ENCODE results near the gene DNMT3L. TPM values are rescaled to one million over a fixed set of nuclear protein-coding genes. Genes with fewer than 3 reads are reported as not detected.
"Not testable (repeated sequence)": the region's sequence is repeated elsewhere in the genome, so short reads cannot be mapped to it uniquely, and the experiment has no call there.

DNMT3L gene
- total RNA-seq, 2 experiments from 2014 or later = not detected

GRCh38 chr21:44240353-44240752, 21.3 kb downstream of the DNMT3L start:
- H3K36me3 Mint-ChIP-seq (ENCODE audit: low read depth); DNase-seq; H3K27me3 Mint-ChIP-seq; CTCF ChIA-PET; H3K4me1 Mint-ChIP-seq; H3K9me3 Mint-ChIP-seq; H3K4me3 Mint-ChIP-seq; H3K27ac Mint-ChIP-seq; POLR2A ChIA-PET: not testable (repeated sequence)

DNA sequence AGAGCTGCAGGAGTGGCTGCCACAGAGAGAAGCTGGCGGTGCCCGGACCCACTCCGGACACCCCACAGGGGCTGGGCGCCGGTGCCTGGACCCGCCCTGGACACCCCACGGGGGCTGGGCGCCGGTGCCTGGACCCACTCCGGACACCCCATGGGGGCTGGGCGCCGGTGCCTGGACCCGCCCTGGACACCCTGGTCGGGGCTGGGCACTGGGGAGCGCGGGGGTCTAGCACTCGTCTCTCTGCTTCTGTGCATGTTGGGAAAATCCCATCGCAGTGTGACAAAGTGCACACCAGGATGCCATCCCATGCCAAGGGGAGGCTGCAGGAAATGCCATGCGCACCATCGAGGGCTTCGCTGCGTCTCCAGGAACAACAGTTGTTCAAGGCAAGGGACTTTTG, 32.1 kb downstream of the DNMT3L start:
- H3K4me1 Mint-ChIP-seq; DNase-seq; H3K27me3 Mint-ChIP-seq; POLR2A ChIA-PET; H3K27ac Mint-ChIP-seq; H3K36me3 Mint-ChIP-seq (ENCODE audit: low read depth); H3K9me3 Mint-ChIP-seq; CTCF ChIA-PET; H3K4me3 Mint-ChIP-seq: not testable (repeated sequence)

DNA sequence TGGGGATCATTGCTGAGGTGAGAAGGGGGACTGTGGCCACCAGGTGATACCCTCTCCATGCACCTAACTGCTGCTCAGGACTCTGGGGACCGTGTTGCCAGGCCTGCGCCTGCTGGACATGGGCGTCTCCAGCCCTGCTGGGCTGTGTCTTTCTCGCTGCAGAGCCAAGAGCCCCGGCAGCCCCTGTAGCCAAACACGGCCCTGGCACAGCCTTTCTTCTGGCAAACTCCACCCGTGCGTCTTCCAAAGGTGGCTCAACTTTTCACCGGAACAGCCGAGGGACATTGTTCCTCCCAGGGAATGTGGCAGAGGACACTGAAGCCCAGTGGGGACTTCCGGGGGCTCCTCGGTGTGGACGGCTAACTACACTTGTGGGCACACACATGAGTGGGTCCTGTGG, 33.6 kb downstream of the DNMT3L start:
- H3K9me3 Mint-ChIP-seq; POLR2A ChIA-PET; CTCF ChIA-PET; H3K36me3 Mint-ChIP-seq (ENCODE audit: low read depth); DNase-seq; H3K4me1 Mint-ChIP-seq; H3K27ac Mint-ChIP-seq; H3K4me3 Mint-ChIP-seq; H3K27me3 Mint-ChIP-seq: not testable (repeated sequence)

DNA sequence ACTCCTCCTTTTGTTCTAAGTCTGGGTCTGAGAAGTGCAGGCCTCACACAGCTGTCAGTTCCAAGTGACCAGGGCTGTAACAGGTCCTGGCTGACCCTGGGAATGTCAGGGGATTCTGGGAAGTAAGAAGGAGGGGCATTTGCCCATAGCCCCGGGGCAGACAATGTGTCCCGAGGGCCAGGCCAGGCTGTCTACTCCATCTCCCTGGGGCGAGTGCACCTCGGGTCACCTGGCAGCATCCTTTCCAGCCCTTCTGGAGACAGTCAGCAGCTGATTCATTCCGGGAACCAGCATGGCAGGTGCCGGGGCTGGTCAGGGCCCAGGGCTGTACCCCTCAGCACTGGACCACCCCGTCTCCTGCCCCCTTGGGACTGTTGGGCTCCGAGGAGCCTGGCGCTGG, 34.1 kb downstream of the DNMT3L start:
- DNase-seq; H3K4me3 Mint-ChIP-seq; H3K9me3 Mint-ChIP-seq; H3K27me3 Mint-ChIP-seq; H3K4me1 Mint-ChIP-seq; H3K36me3 Mint-ChIP-seq (ENCODE audit: low read depth); CTCF ChIA-PET; H3K27ac Mint-ChIP-seq; POLR2A ChIA-PET: not testable (repeated sequence)

DNA sequence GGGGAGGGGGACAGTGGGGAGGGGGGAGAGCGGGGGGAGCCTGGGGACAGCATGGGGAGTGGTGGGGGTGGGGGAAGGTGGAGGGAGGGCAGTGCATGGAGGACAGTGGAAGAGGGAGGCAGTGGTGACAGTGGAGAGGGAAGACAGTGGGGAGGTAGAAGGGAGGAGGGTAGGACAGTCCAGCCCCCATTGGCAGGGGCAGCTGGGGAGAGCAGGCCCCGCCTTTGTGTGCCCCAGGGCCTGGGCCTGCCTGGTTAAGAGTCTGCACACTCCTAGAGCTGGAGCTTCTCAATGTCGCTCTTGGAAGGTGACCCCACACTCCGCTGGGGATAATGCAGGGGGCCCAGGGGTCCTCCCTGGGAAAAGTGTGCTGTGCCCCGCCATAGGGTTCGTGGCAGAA, 36.1 kb downstream of the DNMT3L start:
- H3K27me3 Mint-ChIP-seq; H3K9me3 Mint-ChIP-seq; H3K4me3 Mint-ChIP-seq; DNase-seq; H3K27ac Mint-ChIP-seq; POLR2A ChIA-PET; CTCF ChIA-PET; H3K36me3 Mint-ChIP-seq (ENCODE audit: low read depth); H3K4me1 Mint-ChIP-seq: not testable (repeated sequence)

- H3K27ac Mint-ChIP-seq; CTCF ChIA-PET; DNase-seq; H3K4me1 Mint-ChIP-seq; H3K4me3 Mint-ChIP-seq; POLR2A ChIA-PET; H3K27me3 Mint-ChIP-seq; H3K9me3 Mint-ChIP-seq; H3K36me3 Mint-ChIP-seq (ENCODE audit: low read depth): not testable (repeated sequence)
These were observed 38.4 kb downstream of the DNMT3L start for GRCh38 chr21:44223334-44223733.

GRCh38 chr21:44220674-44221073, 41.0 kb downstream of the DNMT3L start:
- H3K27ac Mint-ChIP-seq; H3K27me3 Mint-ChIP-seq; CTCF ChIA-PET; POLR2A ChIA-PET; H3K4me1 Mint-ChIP-seq; DNase-seq; H3K36me3 Mint-ChIP-seq (ENCODE audit: low read depth); H3K9me3 Mint-ChIP-seq; H3K4me3 Mint-ChIP-seq: not testable (repeated sequence)

- DNase-seq; H3K4me1 Mint-ChIP-seq; H3K27ac Mint-ChIP-seq; CTCF ChIA-PET; H3K4me3 Mint-ChIP-seq; H3K36me3 Mint-ChIP-seq (ENCODE audit: low read depth); H3K27me3 Mint-ChIP-seq; POLR2A ChIA-PET; H3K9me3 Mint-ChIP-seq: not testable (repeated sequence)
These were observed 43.2 kb downstream of the DNMT3L start for GRCh38 chr21:44218461-44218860.

- H3K36me3 Mint-ChIP-seq (ENCODE audit: low read depth); CTCF ChIA-PET; H3K27me3 Mint-ChIP-seq; H3K27ac Mint-ChIP-seq; POLR2A ChIA-PET; H3K4me3 Mint-ChIP-seq; DNase-seq; H3K4me1 Mint-ChIP-seq; H3K9me3 Mint-ChIP-seq: not testable (repeated sequence)
These were observed 49.7 kb downstream of the DNMT3L start for GRCh38 chr21:44211978-44212377.

GRCh38 chr21:44211574-44211973, 50.1 kb downstream of the DNMT3L start:
- not testable (repeated sequence) for H3K27ac Mint-ChIP-seq, H3K4me3 Mint-ChIP-seq, H3K27me3 Mint-ChIP-seq

GRCh38 chr21:44207860-44208646, 53.6 kb downstream of the DNMT3L start:
- H3K9me3 Mint-ChIP-seq; H3K36me3 Mint-ChIP-seq (ENCODE audit: low read depth); H3K4me3 Mint-ChIP-seq; H3K27ac Mint-ChIP-seq; H3K27me3 Mint-ChIP-seq; DNase-seq; H3K4me1 Mint-ChIP-seq; CTCF ChIA-PET; POLR2A ChIA-PET: not testable (repeated sequence)

More at GRCh38 chr21:44211574-44211973, 50.1 kb downstream of the DNMT3L start:
- H3K36me3 Mint-ChIP-seq (ENCODE audit: low read depth); H3K4me1 Mint-ChIP-seq; H3K9me3 Mint-ChIP-seq; CTCF ChIA-PET; POLR2A ChIA-PET; DNase-seq: not testable (repeated sequence)

- H3K27me3 Mint-ChIP-seq; H3K27ac Mint-ChIP-seq; POLR2A ChIA-PET; CTCF ChIA-PET; H3K36me3 Mint-ChIP-seq (ENCODE audit: low read depth); DNase-seq; H3K4me1 Mint-ChIP-seq; H3K9me3 Mint-ChIP-seq; H3K4me3 Mint-ChIP-seq: not testable (repeated sequence)
These were observed 54.7 kb downstream of the DNMT3L start for GRCh38 chr21:44206698-44207676.

DNA sequence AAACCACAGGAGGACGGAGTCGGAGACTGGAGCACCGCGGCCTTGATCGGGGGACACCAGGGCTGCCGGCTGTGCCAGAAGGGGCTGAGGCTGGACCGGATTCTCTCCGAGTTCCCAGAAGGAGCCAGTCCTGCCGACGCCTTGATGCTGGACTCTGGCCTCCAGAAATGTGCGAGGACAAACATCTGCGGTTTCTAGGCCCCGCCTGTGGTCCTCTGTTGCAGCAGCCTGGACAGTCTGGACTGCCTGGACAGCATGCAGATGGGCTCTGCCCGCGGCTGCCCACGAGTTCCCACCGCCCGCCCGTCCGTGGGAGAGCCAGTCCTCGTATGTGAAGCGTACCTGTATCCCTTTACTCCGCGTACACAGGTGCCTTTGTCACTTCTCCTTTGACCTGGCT, 55.5 kb downstream of the DNMT3L start:
- H3K36me3 Mint-ChIP-seq (ENCODE audit: low read depth); H3K4me3 Mint-ChIP-seq; POLR2A ChIA-PET; H3K4me1 Mint-ChIP-seq; CTCF ChIA-PET; H3K27me3 Mint-ChIP-seq; DNase-seq; H3K27ac Mint-ChIP-seq; H3K9me3 Mint-ChIP-seq: not testable (repeated sequence)

Data from activated CD4-positive, alpha-beta T cell treated with anti-CD3 and anti-CD28 coated beads, Interleukin-2, amount 10 ng/mL, durations not matched to agents 7 days and 5 days (primary cell).